Right lobe of liver (tissue), 6 donors: ENCODE results near the gene RAI1. TPM values are rescaled to one million over a fixed set of nuclear protein-coding genes. Genes with fewer than 3 reads are reported as not detected.
A peak's percentile ranks its signal among the peaks of the same experiment; 100 is the strongest.

Experiments used
- ATAC-seq, 4 donors: fragments of 200-7000 bp; cut with Tn5 transposase; one replicate each; pipeline ENCODE4 v1.9.1; 2020; ENCODE audit warnings: mild to moderate bottlenecking in 4 of 4, moderate library complexity in 4 of 4
- DNase-seq, 3 donors: peaks; one replicate each; pipeline ENCODE4 v3.0.0-alpha.2; 2020
- H3K27ac ChIP-seq, 3 donors: fragments of 200-600 bp; one replicate each; pipeline ENCODE4 v1.8.0; 2022
- H3K27me3 ChIP-seq, 2 donors: fragments of 200-600 bp; one replicate each; pipeline ENCODE4 v1.8.0; 2022
- H3K36me3 ChIP-seq, 4 donors: fragments of 200-600 bp; sonication (generic) in 1 of 4; one replicate each; pipeline versions ENCODE4 v1.5.1 to v1.8.0; 2017 to 2022; ENCODE audit warnings: control low read depth in 1 of 4
- H3K4me1 ChIP-seq, 4 donors: fragments of 200-600 bp; sonication (generic) in 1 of 4; one replicate each; pipeline versions ENCODE4 v1.5.1 to v1.8.0; 2017 to 2022; ENCODE audit warnings: control low read depth in 1 of 4
- H3K4me3 ChIP-seq, 3 donors: fragments of 200-600 bp; one replicate each; pipeline ENCODE4 v1.8.0; 2022
- H3K9me3 ChIP-seq, 4 donors: fragments of 200-600 bp; sonication (generic) in 1 of 4; one replicate each; pipeline versions ENCODE4 v1.5.1 to v1.8.0; 2017 to 2022; ENCODE audit warnings: control low read depth in 1 of 4
- CTCF ChIP-seq, 4 donors: fragments of 200-600 bp in 3 of 4; fragments of 450-650 bp in 1 of 4; IDR thresholded peaks; one replicate each; pipeline versions ENCODE4 v1.5.1 to v1.8.0; 2016 to 2022; ENCODE audit warnings: antibody characterized with exemption in 4 of 4, mild to moderate bottlenecking in 2 of 4
- POLR2A ChIP-seq: fragments of 450-650 bp; IDR thresholded peaks from one replicate; pipeline ENCODE4 v1.6.1; 2017; ENCODE audit warnings: antibody characterized with exemption, mild to moderate bottlenecking
- WGBS: methylation state at CpG from one replicate; pipeline ENCODE4 v1.1.6; 2018; ENCODE audit warnings: low coverage, low lambda C conversion rate; ENCODE audit not compliant: insufficient coverage; ENCODE audit errors: missing lambda C conversion rate; 5-methylcytosine and 5-hydroxymethylcytosine counted together
- intact Hi-C, 2 donors: fragments of 100-400 bp; cut with DNase I; formaldehyde crosslinking; loops; one replicate each; pipeline versions ENCODE4 v1.11.2 to v1.14.1; 2022
- total RNA-seq, 6 experiments: library from RNA; depleted of rRNA in 2 of 6; stranded (reverse); fragments of >200 nt in 2 of 6; fragmentation: NEBNext Ultra II Directional in 3 of 6; extraction: Animal tissue kit (Norgen Biotek cat#: 25700) in 3 of 6; gene quantifications; one replicate each; pipeline versions ENCODE4 v1.1.0 to v1.2.4, GENCODE V29; 2016 to 2023
- donor health status: DM: no; HTN: yes; CAD: no.
- donor health status: DM: no; HTN: no; CAD: no.
- donor health status: DM: no; HTN: no; CAD: no.
- donor health status: DM: no; HTN: yes; CAD: no.
- donor health status: DM: no; HTN: yes; CAD: no.

The RAI1 gene
- total RNA-seq, 6 experiments from 2014 or later: 6.1 to 14.5 (median 8.4) TPM

- Histone ChIP-seq H3K36me3 (no peaks in the 10 kb centered on the region), H3K4me1 (peaks cover 0 to 50% (median 20%) of the 10 kb centered on the region in 4 donors), H3K27me3 (no peaks in the 10 kb centered on the region), H3K9me3 (no peaks in the 10 kb centered on the region), H3K4me3 (no peak overlapping the region), H3K27ac (peak overlapping the region; percentile 52 to 83 (median 60))
- ATAC-seq (peak; percentile 46 to 79 (median 67)), DNase-seq (peak; percentile 53 to 88 (median 83))
- WGBS: 43% methylated on average over 9 of the region's 13 CpGs
- intact Hi-C loops: no loop called here
- TF ChIP-seq POLR2A (no peak), CTCF (IDR thresholded peaks at IDR 0.05) (no peak)
These were observed 15.8 kb downstream of the RAI1 start for GRCh38 chr17:17696882-17697633.

GRCh38 chr17:17698371-17698770, 17.1 kb downstream of the RAI1 start:
- H3K36me3 ChIP-seq: no peaks in the 10 kb centered on the region
- no peak overlapping the region for H3K27ac ChIP-seq
- no peaks in the 10 kb centered on the region for H3K9me3 ChIP-seq
- intact Hi-C loops: no loop called here
- no peak for ATAC-seq
- WGBS: 94% methylated on average over 4 of the region's 5 CpGs
- H3K4me1 ChIP-seq: peaks cover 0 to 37% (median 13%) of the 10 kb centered on the region in 4 donors
- no peak for DNase-seq
- no peaks in the 10 kb centered on the region for H3K27me3 ChIP-seq
- H3K4me3 ChIP-seq: no peak overlapping the region
- TF ChIP-seq POLR2A: no peak
- TF ChIP-seq CTCF (IDR thresholded peaks at IDR 0.05): no peak

GRCh38 chr17:17698869-17699351, 17.7 kb downstream of the RAI1 start:
- WGBS: 67% methylated on average over 1 of the region's 8 CpGs
- no peaks in the 10 kb centered on the region for H3K27me3 ChIP-seq
- no peak for TF ChIP-seq POLR2A
- TF ChIP-seq CTCF (IDR thresholded peaks at IDR 0.05): no peak
- no peak for ATAC-seq
- H3K4me3 ChIP-seq: no peak overlapping the region
- no peaks in the 10 kb centered on the region for H3K9me3 ChIP-seq
- peaks cover 0 to 31% (median 10%) of the 10 kb centered on the region in 4 donors for H3K4me1 ChIP-seq
- no peak for DNase-seq
- H3K36me3 ChIP-seq: no peaks in the 10 kb centered on the region
- no peak overlapping the region for H3K27ac ChIP-seq
- intact Hi-C loops: no loop called here

GRCh38 chr17:17699491-17699890, 18.2 kb downstream of the RAI1 start:
- intact Hi-C loops: no loop called here
- H3K36me3 ChIP-seq: no peaks in the 10 kb centered on the region
- DNase-seq (no peak), ATAC-seq (no peak)
- no peaks in the 10 kb centered on the region for H3K9me3 ChIP-seq
- H3K4me1 ChIP-seq: peaks cover 0 to 27% (median 9%) of the 10 kb centered on the region in 4 donors
- H3K27ac ChIP-seq: no peak overlapping the region
- TF ChIP-seq CTCF (IDR thresholded peaks at IDR 0.05): no peak
- no peak for TF ChIP-seq POLR2A
- H3K27me3 ChIP-seq: no peaks in the 10 kb centered on the region
- 79% methylated on average over 6 of the region's 7 CpGs for WGBS
- H3K4me3 ChIP-seq: no peak overlapping the region
